ENCODE results near the gene RPS24. TPM values are rescaled to one million over a fixed set of nuclear protein-coding genes. Genes with fewer than 3 reads are reported as not detected.

RPS24 gene
- total RNA-seq, 1 donor from 2014 or later: 398 TPM

GRCh38 chr10:78081292-78081691 is 47.6 kb downstream of the RPS24 start:
- no peak for DNase-seq (ENCODE audit: low spot score)
- ATAC-seq: no peak

- DNase-seq (ENCODE audit: low spot score): no peak
- ATAC-seq: no peak
These were observed 49.0 kb downstream of the RPS24 start for GRCh38 chr10:78082636-78083035.

Other genes with a start within 250 kb of the RPS24 start
- gene DLG5, start 107.1 kb upstream of the RPS24 start, total RNA-seq: 9.3 TPM
- 5.6 TPM for gene POLR3A, start 4.3 kb upstream of the RPS24 start, total RNA-seq

Measured in left lobe of liver (tissue), 2 donors.